Testis (tissue), 3 donors: ENCODE results near the gene BRD4. TPM values are rescaled to one million over a fixed set of nuclear protein-coding genes. Genes with fewer than 3 reads are reported as not detected.
A peak's percentile ranks its signal among the peaks of the same experiment; 100 is the strongest.

ENCODE experiments used
- DNase-seq: peaks from one replicate; pipeline ENCODE4 v3.0.0-alpha.2; 2019
- H3K27ac ChIP-seq, 2 donors: fragments of 200-600 bp; sonication (generic); one replicate each; pipeline ENCODE4 v1.5.1; 2019
- H3K27me3 ChIP-seq: fragments of 200-600 bp; sonication (generic); one replicate; pipeline ENCODE4 v1.5.1; 2019
- H3K36me3 ChIP-seq: fragments of 200-600 bp; sonication (generic); one replicate; pipeline ENCODE4 v1.5.1; 2017; ENCODE audit warnings: low read depth; ENCODE audit errors: missing control alignments
- H3K4me1 ChIP-seq: fragments of 200-600 bp; sonication (generic); one replicate; pipeline ENCODE4 v1.5.1; 2019
- H3K4me3 ChIP-seq, 2 donors: fragments of 200-600 bp; sonication (generic); one replicate each; pipeline ENCODE4 v1.5.1; 2017 to 2019
- H3K9me3 ChIP-seq: fragments of 200-600 bp; sonication (generic); one replicate; pipeline ENCODE4 v1.5.1; 2017
- POLR2A ChIP-seq: fragments of 450-650 bp; IDR thresholded peaks from one replicate; pipeline ENCODE4 v1.6.1; 2017; ENCODE audit warnings: antibody characterized with exemption, mild to moderate bottlenecking, moderate library complexity
- WGBS, 2 donors: methylation state at CpG; one replicate each; pipeline ENCODE4 v1.1.5; 2018; 5-methylcytosine and 5-hydroxymethylcytosine counted together
- intact Hi-C: fragments of 100-400 bp; cut with DNase I; formaldehyde crosslinking; loops from one replicate; pipeline ENCODE4 v1.15.1; 2023; ENCODE audit warnings: low total_unique reads
- polyA plus RNA-seq: library from polyadenylated mRNA; stranded (reverse); fragments of 350-450 nt; fragmentation: Illumina TruSeq; extraction: RNeasy Lipid Tissue Mini Kit (QIAGEN cat#74804); gene quantifications from one replicate; pipeline ENCODE4 v1.2.3, GENCODE V29; 2014; ENCODE audit warnings: low read depth, low replicate concordance; ENCODE audit not compliant: insufficient read depth
- total RNA-seq, 2 donors: library from RNA; depleted of rRNA; stranded (reverse); fragments of >200 nt; gene quantifications; one replicate each; pipeline ENCODE4 v1.2.3, GENCODE V29; 2016
- TF ChIP-seq, protein P1 (sequence below), 3 experiments: fragments of 450-650 bp in 2 of 3; fragments of 200-600 bp in 1 of 3; sonication (generic) in 1 of 3; IDR thresholded peaks; one replicate each; pipeline ENCODE4 v1.5.1; 2016 to 2019; ENCODE audit warnings: antibody characterized with exemption in 3 of 3, mild to moderate bottlenecking in 2 of 3, moderate library complexity in 1 of 3

Gene BRD4
- total and polyA plus RNA-seq, 3 donors from 2014 or later, result 59.2 to 109 (median 106) TPM

DNA sequence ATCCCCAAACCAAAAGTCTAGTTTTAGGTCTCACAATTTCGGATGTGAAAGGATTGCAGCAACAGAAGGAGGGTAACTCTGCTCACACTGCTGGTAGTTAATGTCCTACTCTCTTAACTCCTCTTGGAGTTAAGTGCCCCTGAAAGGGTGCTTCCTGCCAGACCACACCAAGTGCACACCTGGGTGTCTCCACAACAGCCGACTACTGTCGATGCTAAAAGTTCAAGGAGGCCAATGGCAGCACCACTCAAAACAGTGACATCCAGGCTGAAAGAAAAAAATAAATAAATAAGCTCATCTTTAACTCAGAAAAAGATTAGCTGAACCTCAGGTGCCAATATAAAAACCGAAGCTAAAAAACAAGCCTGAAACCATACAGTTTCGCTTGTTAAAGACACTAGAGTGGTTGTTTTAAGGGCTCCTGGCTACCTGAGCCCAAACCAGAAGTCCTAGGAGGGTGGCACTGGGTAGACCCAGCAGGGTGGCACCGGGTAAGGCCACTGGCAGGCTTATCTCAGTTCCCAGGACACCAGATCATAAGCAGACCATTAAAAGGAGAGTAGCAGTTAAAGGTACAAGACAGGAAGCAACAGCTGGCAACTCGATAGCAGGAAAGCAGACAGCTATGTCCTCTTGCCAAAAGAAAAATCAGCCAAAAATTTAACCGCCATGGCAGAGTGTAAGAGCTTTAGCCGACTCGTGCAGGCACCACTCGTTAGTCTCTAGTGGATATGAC is 39.3 kb downstream of the BRD4 start:
- no peaks in the 10 kb centered on the region for H3K36me3 ChIP-seq
- H3K9me3 ChIP-seq, result no peaks in the 10 kb centered on the region
- no peaks in the 10 kb centered on the region for H3K27me3 ChIP-seq
- peak overlapping the region in 1 of 2 donors; percentile 29 for H3K27ac ChIP-seq
- WGBS, 2 donors, result 35 to 48% methylated on average over 11 of the region's 11 CpGs
- no peak for TF ChIP-seq POLR2A
- TF ChIP-seq, protein P1, sequence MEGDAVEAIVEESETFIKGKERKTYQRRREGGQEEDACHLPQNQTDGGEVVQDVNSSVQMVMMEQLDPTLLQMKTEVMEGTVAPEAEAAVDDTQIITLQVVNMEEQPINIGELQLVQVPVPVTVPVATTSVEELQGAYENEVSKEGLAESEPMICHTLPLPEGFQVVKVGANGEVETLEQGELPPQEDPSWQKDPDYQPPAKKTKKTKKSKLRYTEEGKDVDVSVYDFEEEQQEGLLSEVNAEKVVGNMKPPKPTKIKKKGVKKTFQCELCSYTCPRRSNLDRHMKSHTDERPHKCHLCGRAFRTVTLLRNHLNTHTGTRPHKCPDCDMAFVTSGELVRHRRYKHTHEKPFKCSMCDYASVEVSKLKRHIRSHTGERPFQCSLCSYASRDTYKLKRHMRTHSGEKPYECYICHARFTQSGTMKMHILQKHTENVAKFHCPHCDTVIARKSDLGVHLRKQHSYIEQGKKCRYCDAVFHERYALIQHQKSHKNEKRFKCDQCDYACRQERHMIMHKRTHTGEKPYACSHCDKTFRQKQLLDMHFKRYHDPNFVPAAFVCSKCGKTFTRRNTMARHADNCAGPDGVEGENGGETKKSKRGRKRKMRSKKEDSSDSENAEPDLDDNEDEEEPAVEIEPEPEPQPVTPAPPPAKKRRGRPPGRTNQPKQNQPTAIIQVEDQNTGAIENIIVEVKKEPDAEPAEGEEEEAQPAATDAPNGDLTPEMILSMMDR (IDR thresholded peaks at IDR 0.05), result no peak
- H3K4me3 ChIP-seq, result no peak overlapping the region
- H3K4me1 ChIP-seq, result peaks cover 68% of the 10 kb centered on the region
- DNase-seq, result no peak
- intact Hi-C loops, result no loop called here

DNA sequence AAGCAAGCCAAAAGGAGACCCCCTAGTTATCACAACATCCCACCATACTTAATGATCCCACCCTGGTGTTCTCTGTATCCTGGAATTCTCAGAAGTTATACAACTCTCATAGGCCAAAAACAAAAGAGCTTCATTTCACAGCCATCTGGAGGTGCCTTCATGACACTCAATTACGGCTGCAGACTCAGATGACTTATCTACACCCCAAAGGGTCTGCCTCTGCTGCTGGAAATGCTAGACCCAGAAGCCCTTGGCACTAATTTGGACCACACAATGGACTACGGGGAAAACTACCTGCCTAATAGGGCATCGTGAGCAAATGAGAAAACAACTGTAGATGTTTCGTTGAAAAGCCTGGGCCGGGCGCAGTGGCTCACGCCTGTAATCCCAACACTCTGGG is 40.2 kb downstream of the BRD4 start:
- Histone ChIP-seq H3K27ac (no peak overlapping the region), H3K4me3 (no peak overlapping the region), H3K4me1 (peaks cover 68% of the 10 kb centered on the region), H3K27me3 (no peaks in the 10 kb centered on the region), H3K9me3 (no peaks in the 10 kb centered on the region), H3K36me3 (no peaks in the 10 kb centered on the region)
- TF ChIP-seq, protein P1 (IDR thresholded peaks at IDR 0.05), result no peak
- no peak for TF ChIP-seq POLR2A
- no peak for DNase-seq
- 91 to 92% methylated on average over 7 of the region's 7 CpGs for WGBS, 2 donors
- intact Hi-C loops, result no loop called here

DNA sequence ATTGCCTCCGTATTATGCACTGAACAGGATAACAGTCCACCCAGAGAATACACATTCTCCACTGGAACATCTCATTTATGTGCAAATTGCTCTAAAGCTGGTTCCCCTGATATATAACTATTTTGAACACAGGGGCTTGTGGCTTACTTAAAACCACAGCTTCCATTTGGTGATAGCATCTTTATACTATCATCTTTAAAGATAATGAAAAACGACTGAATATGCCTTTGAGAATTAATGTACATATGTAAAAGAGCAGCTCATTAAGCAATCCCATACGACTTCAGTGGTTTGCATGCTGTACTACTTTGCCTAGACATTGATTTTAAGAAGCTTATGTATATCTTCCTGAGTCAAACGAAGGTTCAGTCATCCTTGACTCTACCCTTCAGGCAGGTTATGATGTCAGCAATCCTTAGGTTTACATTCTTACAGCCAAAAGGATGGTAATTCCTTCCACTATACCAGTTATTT is 40.8 kb downstream of the BRD4 start:
- intact Hi-C loops, result no loop called here
- H3K4me1 ChIP-seq, result peaks cover 62% of the 10 kb centered on the region

DNA sequence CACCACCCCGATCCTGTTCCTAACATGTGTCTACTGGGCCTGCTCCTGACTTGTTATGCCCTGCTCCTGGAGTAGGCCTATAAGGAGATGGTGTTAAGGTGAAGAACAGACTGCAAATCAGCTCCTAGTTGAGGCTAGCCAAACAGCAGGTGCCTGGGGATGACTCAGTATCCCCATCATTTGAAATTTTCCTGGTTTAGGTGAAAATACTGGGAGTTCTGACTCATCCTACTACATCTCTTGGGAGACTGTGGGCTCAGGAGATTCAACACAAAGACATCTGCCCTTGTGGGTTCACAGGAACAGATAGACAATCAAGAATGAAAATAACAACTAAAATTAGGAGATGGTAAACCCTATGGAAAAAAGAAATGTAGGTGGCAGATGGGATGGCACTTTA is 41.2 kb downstream of the BRD4 start:
- Histone ChIP-seq H3K27ac (no peak overlapping the region), H3K4me3 (no peak overlapping the region), H3K9me3 (no peaks in the 10 kb centered on the region), H3K27me3 (no peaks in the 10 kb centered on the region), H3K36me3 (no peaks in the 10 kb centered on the region), H3K4me1 (peaks cover 59% of the 10 kb centered on the region)
- DNase-seq, result no peak
- TF ChIP-seq, protein P1 (IDR thresholded peaks at IDR 0.05), result no peak
- no peak for TF ChIP-seq POLR2A
- intact Hi-C loops, result no loop called here
- WGBS, 2 donors, result 59 to 85% methylated on average over 1 of the region's 1 CpG

More for the DNA sequence above, 40.8 kb downstream of the BRD4 start:
- DNase-seq, result no peak
- H3K27ac ChIP-seq, result no peak overlapping the region
- no peaks in the 10 kb centered on the region for H3K36me3 ChIP-seq
- no peaks in the 10 kb centered on the region for H3K9me3 ChIP-seq
- H3K27me3 ChIP-seq, result no peaks in the 10 kb centered on the region
- WGBS, 2 donors, result 63 to 66% methylated on average over 4 of the region's 4 CpGs
- TF ChIP-seq, protein P1 (IDR thresholded peaks at IDR 0.05), result no peak
- no peak for TF ChIP-seq POLR2A
- H3K4me3 ChIP-seq, result no peak overlapping the region

DNA sequence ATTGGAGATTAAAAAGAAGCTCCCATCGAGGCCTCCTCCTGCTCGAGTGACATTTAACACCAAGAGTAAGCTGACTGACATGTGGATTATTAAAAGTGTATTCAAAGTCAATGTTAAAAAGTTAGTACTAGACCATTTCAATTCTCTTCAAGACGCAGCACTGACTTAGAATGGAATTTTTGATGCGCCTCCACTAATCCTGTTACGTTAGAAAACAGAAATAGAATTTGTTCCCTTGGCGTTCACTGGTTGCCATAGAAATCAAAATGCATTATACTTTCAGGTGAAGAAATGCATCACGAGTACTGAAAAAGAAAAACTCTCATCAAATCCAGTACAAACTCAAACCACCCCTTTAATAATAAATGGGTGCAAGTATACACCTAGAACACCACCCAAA is 42.2 kb downstream of the BRD4 start:
- intact Hi-C loops, result no loop called here
- TF ChIP-seq, protein P1 (IDR thresholded peaks at IDR 0.05), result no peak
- no peak for TF ChIP-seq POLR2A
- Histone ChIP-seq H3K4me1 (peaks cover 63% of the 10 kb centered on the region), H3K9me3 (no peaks in the 10 kb centered on the region), H3K36me3 (no peaks in the 10 kb centered on the region), H3K4me3 (no peak overlapping the region), H3K27me3 (no peaks in the 10 kb centered on the region), H3K27ac (no peak overlapping the region)
- 60 to 64% methylated on average over 7 of the region's 7 CpGs for WGBS, 2 donors
- DNase-seq, result no peak
